ENCODE results near the gene SBK3. TPM values are rescaled to one million over a fixed set of nuclear protein-coding genes. Genes with fewer than 3 reads are reported as not detected.

The SBK3 gene
- total RNA-seq, 6 donors from 2014 or later, result 0.30 to 1.6 (median 0.94) TPM; not detected in 3

DNA sequence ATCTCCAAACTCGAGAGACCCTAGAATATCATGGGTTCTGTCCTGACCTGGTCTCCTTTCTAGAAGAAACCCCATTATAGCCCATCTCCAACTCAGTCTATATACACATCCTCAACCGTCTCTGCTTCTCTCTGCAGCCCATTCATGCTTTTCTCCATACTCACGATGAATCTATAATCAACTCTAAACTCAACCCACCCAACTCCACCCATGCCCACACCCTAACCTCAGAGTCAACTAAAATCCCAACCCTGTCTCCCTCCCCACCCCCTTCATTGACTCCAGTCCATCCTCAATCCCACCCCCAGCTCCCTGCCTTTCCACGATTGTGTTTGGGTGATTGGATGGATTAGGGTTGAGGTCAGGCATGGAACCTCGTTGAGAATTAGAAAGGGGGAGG is 1.8 kb downstream of the SBK3 start:
- H3K27ac ChIP-seq, result no peak overlapping the region

DNA sequence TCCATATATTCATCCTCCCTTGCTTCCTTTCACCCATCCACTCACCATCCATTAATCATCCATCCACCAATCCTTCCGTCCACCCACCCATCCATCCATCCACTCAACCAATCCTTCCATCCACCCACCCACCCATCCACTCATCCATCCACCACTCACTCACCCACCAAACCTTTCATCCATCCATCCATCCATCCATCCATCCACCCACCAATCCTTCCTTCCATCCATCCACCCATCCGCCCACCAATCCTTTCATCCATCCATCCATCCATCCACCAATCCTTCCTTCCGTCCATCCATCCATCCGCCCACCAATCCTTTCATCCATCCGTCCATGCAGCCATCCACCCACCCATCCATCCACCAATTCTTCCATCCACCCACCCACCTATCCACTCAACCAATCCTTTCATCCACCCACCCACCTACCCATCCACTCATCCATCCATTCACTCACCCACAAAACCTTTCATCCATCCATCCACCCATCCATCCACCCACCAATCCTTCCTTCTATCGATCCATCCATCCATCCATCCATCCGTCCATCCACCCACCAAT is 3.0 kb downstream of the SBK3 start:
- Histone ChIP-seq H3K27me3 (no peaks in the 10 kb centered on the region), H3K4me3 (no peak overlapping the region), H3K9me3 (no peaks in the 10 kb centered on the region), H3K27ac (no peak overlapping the region), H3K36me3 (no peaks in the 10 kb centered on the region), H3K4me1 (peaks cover 0 to 17% (median 0%) of the 10 kb centered on the region in 4 donors)
- ATAC-seq (ENCODE audit: low FRiP score in 2 of 2), result no peak
- DNase-seq, result no peak
- WGBS, 2 donors, result 85 to 92% methylated on average over 7 of the region's 7 CpGs
- TF ChIP-seq POLR2A (IDR thresholded peaks at IDR 0.05), result no peak
- TF ChIP-seq, protein P1, sequence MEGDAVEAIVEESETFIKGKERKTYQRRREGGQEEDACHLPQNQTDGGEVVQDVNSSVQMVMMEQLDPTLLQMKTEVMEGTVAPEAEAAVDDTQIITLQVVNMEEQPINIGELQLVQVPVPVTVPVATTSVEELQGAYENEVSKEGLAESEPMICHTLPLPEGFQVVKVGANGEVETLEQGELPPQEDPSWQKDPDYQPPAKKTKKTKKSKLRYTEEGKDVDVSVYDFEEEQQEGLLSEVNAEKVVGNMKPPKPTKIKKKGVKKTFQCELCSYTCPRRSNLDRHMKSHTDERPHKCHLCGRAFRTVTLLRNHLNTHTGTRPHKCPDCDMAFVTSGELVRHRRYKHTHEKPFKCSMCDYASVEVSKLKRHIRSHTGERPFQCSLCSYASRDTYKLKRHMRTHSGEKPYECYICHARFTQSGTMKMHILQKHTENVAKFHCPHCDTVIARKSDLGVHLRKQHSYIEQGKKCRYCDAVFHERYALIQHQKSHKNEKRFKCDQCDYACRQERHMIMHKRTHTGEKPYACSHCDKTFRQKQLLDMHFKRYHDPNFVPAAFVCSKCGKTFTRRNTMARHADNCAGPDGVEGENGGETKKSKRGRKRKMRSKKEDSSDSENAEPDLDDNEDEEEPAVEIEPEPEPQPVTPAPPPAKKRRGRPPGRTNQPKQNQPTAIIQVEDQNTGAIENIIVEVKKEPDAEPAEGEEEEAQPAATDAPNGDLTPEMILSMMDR (IDR thresholded peaks at IDR 0.05), result no peak
- no peak for TF ChIP-seq POLR2AphosphoS5 (IDR thresholded peaks at IDR 0.05)
- no peak for TF ChIP-seq EP300 (IDR thresholded peaks at IDR 0.05)

More for the DNA sequence above, 1.8 kb downstream of the SBK3 start:
- H3K27me3 ChIP-seq, result no peaks in the 10 kb centered on the region
- ATAC-seq (ENCODE audit: low FRiP score in 2 of 2), result no peak
- H3K9me3 ChIP-seq, result no peaks in the 10 kb centered on the region
- DNase-seq, result no peak
- no peaks in the 10 kb centered on the region for H3K36me3 ChIP-seq
- 74 to 78% methylated on average over 5 of the region's 5 CpGs for WGBS, 2 donors
- H3K4me1 ChIP-seq, result peaks cover 0 to 23% (median 0%) of the 10 kb centered on the region in 4 donors
- no peak for TF ChIP-seq POLR2AphosphoS5 (IDR thresholded peaks at IDR 0.05)
- TF ChIP-seq, protein P1 (IDR thresholded peaks at IDR 0.05), result no peak
- TF ChIP-seq EP300 (IDR thresholded peaks at IDR 0.05), result no peak
- no peak for TF ChIP-seq POLR2A (IDR thresholded peaks at IDR 0.05)
- H3K4me3 ChIP-seq, result no peak overlapping the region

DNA sequence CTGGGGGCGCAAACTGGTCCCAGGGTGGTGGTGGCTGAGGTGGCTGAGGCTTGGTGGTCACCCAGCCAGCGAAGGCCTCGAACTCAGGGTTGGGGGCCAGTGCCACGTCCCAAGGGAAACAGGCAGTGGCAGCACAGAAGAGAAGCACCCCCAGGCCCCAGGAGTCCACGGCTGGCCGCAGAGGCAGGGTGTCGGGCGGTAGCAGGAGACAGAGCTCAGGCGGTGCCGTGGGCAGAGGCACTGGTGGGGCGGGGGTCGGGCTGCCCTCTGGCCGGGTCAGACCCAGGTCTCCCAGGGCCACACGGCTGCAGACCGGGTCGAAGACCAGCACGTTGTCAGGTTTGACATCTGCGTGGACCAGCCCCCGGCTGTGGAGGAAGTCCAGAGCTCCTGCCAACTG is 4.3 kb downstream of the SBK3 start:
- H3K4me3 ChIP-seq, result no peak overlapping the region
- TF ChIP-seq, protein P1 (IDR thresholded peaks at IDR 0.05), result no peak
- TF ChIP-seq POLR2AphosphoS5 (IDR thresholded peaks at IDR 0.05) (no peak), POLR2A (IDR thresholded peaks at IDR 0.05) (no peak), EP300 (IDR thresholded peaks at IDR 0.05) (no peak)
- WGBS, 2 donors, result 78 to 83% methylated on average over 9 to 19 of the region's 19 CpGs
- ATAC-seq (ENCODE audit: low FRiP score in 2 of 2) (no peak), DNase-seq (no peak)
- H3K4me1 ChIP-seq, result peaks cover 0 to 6% (median 0%) of the 10 kb centered on the region in 4 donors
- no peaks in the 10 kb centered on the region for H3K27me3 ChIP-seq
- H3K9me3 ChIP-seq, result no peaks in the 10 kb centered on the region
- H3K36me3 ChIP-seq, result no peaks in the 10 kb centered on the region
- no peak overlapping the region for H3K27ac ChIP-seq

DNA sequence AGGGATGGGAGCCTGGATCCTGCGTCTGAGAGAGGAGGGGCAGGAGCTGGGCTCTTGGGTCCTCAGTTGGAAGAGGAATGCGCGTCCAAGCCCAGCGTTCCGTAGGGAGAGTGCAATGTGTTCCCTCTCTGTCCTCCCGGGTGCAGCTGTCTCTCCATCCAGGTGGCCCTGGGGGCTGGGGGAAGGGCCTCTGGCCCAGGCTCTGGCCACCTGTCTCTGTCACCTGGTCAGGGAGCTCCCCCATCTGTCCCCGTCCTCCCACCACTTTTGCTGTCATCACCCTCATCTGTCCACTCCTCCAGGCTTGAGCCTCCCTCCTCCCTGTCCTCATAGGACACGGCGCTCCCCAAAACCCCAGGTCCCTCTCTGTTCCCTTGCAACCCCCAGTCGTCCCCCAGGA is 4.7 kb downstream of the SBK3 start:
- Histone ChIP-seq H3K36me3 (no peaks in the 10 kb centered on the region), H3K4me1 (peaks cover 0 to 4% (median 0%) of the 10 kb centered on the region in 4 donors), H3K4me3 (no peak overlapping the region), H3K9me3 (no peaks in the 10 kb centered on the region), H3K27ac (no peak overlapping the region), H3K27me3 (no peaks in the 10 kb centered on the region)
- ATAC-seq (ENCODE audit: low FRiP score in 2 of 2) (no peak), DNase-seq (no peak)
- TF ChIP-seq EP300 (IDR thresholded peaks at IDR 0.05) (no peak), POLR2AphosphoS5 (IDR thresholded peaks at IDR 0.05) (no peak), POLR2A (IDR thresholded peaks at IDR 0.05) (no peak)
- TF ChIP-seq, protein P1 (IDR thresholded peaks at IDR 0.05), result no peak
- WGBS, 2 donors, result 57 to 60% methylated on average over 10 of the region's 10 CpGs

All from upper lobe of left lung (tissue), 6 donors.